HL-60 (cell line): Measurements from ENCODE around the gene PIK3R5.
"Not testable (repeated sequence)": the region's sequence is repeated elsewhere in the genome, so short reads cannot be mapped to it uniquely, and the experiment has no call there.

Experiments
- DNase-seq, 2 experiments: peaks; one replicate each; pipeline ENCODE4 v3.0.0-alpha.2; 2010 to 2020; ENCODE audit warnings: low read depth in 1 of 2, low spot score in 1 of 2
- H3K27ac ChIP-seq: fragments of 250-450 bp; sonication (Bioruptor Pico); replicated peaks from 2 replicates; pipeline ENCODE4 v1.5.1; 2020; ENCODE audit warnings: mild to moderate bottlenecking, moderate library complexity
- H3K27me3 ChIP-seq: fragments of 250-450 bp; sonication (Bioruptor Pico); 2 replicates; pipeline ENCODE4 v1.5.1; 2021; ENCODE audit warnings: mild to moderate bottlenecking, moderate library complexity; ENCODE audit not compliant: insufficient read depth, poor library complexity, severe bottlenecking
- H3K4me3 ChIP-seq: replicated peaks from 2 replicates; pipeline ENCODE4 v1.5.1; 2011; ENCODE audit warnings: mild to moderate bottlenecking, control low read depth, low read length; ENCODE audit not compliant: insufficient read depth
- GABPA ChIP-seq: IDR thresholded peaks from 2 replicates; pipeline ENCODE4 v1.6.1; 2012; ENCODE audit warnings: low read depth
- POLR2AphosphoS5 ChIP-seq: IDR thresholded peaks from 2 replicates; pipeline ENCODE4 v1.6.1; 2012; ENCODE audit warnings: low read depth
- SPI1 ChIP-seq: IDR thresholded peaks from 2 replicates; pipeline ENCODE4 v1.6.1; 2012; ENCODE audit warnings: low read depth, mild to moderate bottlenecking, borderline replicate concordance
- TF ChIP-seq, protein P1 (sequence below): IDR thresholded peaks from one replicate; pipeline ENCODE4 v1.5.1; 2011; ENCODE audit warnings: low read length, control low read depth, inconsistent platforms; ENCODE audit not compliant: insufficient read depth
- TF ChIP-seq, protein P2 (sequence below): IDR thresholded peaks from 2 replicates; pipeline ENCODE4 v1.6.1; 2012; ENCODE audit warnings: low read depth; ENCODE audit not compliant: insufficient replicate concordance

PIK3R5 gene

DNA sequence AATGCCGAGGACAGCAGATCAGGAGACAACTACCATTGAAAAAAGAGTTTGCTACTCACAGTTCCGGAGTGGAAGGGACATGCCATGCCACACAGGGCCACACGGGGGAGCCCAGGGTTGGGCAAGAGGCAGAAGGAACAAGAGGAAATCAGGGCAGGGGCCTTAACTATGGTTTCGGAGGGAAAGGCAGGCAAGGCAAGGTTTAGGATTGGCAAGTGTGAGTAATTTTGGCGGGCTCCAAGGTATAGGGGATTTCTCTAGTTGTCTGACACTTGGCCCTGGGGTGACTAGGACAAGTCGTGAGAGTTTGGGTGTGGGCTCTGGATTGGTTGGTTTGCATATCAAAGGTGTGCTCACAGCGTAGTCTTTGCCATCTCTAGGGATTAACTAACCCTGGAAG lies 28.8 kb upstream of the PIK3R5 start:
- Histone ChIP-seq H3K27ac (no peak overlapping the region), H3K27me3 (no peaks in the 10 kb centered on the region), H3K4me3 (no peak overlapping the region)
- TF ChIP-seq, protein P1, sequence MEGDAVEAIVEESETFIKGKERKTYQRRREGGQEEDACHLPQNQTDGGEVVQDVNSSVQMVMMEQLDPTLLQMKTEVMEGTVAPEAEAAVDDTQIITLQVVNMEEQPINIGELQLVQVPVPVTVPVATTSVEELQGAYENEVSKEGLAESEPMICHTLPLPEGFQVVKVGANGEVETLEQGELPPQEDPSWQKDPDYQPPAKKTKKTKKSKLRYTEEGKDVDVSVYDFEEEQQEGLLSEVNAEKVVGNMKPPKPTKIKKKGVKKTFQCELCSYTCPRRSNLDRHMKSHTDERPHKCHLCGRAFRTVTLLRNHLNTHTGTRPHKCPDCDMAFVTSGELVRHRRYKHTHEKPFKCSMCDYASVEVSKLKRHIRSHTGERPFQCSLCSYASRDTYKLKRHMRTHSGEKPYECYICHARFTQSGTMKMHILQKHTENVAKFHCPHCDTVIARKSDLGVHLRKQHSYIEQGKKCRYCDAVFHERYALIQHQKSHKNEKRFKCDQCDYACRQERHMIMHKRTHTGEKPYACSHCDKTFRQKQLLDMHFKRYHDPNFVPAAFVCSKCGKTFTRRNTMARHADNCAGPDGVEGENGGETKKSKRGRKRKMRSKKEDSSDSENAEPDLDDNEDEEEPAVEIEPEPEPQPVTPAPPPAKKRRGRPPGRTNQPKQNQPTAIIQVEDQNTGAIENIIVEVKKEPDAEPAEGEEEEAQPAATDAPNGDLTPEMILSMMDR: peak; percentile 12
- no peak for TF ChIP-seq POLR2AphosphoS5
- DNase-seq: peak; percentile 11 to 42

DNA sequence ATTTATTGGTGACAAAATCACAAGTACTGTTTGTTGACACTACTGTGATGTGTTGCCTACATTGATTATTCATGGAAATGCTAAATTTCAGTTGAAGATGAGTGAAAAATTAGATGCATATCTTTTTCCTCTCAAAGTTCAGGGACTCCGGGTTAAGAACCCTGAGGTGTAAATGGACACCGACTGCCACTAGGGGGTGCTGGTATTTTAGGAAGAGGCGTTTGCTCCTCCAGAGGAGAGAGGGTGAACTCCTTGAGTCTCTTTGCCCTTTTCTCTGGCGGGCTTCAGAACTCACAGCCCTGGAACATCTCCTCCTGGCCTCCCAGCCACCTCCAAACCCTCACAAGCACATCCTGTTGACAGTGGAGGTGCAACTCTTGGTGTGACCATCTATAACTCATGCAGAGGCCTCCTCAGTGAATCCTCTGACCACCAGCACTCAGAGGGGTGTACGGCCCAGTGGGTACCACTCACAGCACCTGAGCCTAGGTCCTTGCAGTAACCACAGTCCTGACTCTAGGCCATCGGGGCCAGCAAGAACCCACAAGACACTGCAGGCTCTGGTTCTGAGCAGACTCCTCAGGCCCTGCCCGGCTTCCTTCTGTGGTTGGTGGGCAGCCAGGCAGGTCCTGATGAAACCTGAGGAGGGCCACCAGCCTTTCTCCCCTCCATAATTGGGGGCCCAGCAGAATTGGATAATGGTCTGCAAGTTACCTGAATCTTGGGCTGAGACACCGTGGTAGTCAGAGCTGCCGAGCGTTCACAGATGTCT lies 26.2 kb upstream of the PIK3R5 start:
- H3K27ac ChIP-seq: no peak overlapping the region
- H3K4me3 ChIP-seq: no peak overlapping the region
- DNase-seq: peak; percentile 18 to 47
- TF ChIP-seq SPI1 (no peak), POLR2AphosphoS5 (no peak), GABPA (no peak)
- TF ChIP-seq, protein P2, sequence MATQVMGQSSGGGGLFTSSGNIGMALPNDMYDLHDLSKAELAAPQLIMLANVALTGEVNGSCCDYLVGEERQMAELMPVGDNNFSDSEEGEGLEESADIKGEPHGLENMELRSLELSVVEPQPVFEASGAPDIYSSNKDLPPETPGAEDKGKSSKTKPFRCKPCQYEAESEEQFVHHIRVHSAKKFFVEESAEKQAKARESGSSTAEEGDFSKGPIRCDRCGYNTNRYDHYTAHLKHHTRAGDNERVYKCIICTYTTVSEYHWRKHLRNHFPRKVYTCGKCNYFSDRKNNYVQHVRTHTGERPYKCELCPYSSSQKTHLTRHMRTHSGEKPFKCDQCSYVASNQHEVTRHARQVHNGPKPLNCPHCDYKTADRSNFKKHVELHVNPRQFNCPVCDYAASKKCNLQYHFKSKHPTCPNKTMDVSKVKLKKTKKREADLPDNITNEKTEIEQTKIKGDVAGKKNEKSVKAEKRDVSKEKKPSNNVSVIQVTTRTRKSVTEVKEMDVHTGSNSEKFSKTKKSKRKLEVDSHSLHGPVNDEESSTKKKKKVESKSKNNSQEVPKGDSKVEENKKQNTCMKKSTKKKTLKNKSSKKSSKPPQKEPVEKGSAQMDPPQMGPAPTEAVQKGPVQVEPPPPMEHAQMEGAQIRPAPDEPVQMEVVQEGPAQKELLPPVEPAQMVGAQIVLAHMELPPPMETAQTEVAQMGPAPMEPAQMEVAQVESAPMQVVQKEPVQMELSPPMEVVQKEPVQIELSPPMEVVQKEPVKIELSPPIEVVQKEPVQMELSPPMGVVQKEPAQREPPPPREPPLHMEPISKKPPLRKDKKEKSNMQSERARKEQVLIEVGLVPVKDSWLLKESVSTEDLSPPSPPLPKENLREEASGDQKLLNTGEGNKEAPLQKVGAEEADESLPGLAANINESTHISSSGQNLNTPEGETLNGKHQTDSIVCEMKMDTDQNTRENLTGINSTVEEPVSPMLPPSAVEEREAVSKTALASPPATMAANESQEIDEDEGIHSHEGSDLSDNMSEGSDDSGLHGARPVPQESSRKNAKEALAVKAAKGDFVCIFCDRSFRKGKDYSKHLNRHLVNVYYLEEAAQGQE: no peak
- TF ChIP-seq, protein P1: no peak
- no peaks in the 10 kb centered on the region for H3K27me3 ChIP-seq

DNA sequence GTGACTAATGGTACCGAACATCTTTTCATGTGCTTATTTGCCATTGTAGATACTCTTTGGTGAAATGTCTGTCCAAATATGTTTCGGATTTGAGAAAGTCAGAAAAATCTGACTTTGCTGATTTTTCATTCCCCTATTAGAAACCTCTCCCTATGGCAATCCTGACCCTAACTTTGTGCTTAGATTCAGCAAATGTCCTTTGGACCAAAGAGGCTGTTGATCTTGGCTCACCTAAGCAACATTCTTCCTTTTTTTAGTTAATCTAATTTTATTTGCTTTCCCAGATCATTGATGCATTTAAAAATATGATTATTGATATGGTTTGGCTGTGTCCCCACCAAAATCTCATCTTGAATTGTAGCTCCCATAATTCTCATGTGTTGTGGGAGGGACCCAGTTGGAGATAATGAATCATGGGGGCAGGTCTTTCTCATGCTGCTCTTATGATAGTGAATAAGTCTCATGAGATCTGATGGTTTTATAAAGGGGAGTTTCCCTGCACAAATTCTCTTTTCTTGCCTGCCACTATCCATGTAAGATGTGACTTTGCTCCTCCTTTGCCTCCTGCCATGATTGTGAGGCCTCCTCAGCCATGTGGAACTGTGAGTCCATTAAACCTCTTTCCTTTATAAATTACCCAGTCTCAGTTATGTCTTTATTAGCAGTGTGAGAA lies 22.9 kb upstream of the PIK3R5 start:
- H3K27ac ChIP-seq, DNase-seq, H3K27me3 ChIP-seq, H3K4me3 ChIP-seq: not testable (repeated sequence)

DNA sequence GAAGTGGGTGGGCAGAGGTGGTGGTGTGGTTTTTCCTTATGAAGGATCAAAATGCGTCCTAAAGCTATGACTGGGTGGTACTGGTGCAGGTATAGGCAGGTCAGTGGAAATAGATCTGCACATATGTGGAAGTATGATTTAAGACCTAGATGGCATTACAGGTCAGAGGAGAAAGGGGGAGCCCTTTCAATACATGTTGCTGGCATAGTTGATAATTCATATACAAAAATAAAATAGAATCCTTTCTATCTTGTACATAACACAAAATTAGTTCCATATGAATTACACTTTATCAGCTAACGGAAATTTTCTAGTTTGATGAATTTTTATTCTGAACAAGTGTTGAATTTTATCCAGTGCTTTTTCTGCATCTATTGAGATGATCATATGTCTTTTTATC lies 20.8 kb upstream of the PIK3R5 start:
- TF ChIP-seq, protein P2: no peak
- TF ChIP-seq, protein P1: no peak
- TF ChIP-seq GABPA (no peak), SPI1 (no peak), POLR2AphosphoS5 (no peak)
- DNase-seq: no peak
- Histone ChIP-seq H3K27me3 (no peaks in the 10 kb centered on the region), H3K27ac (no peak overlapping the region), H3K4me3 (no peak overlapping the region)
